MCF 10A (cell line): ENCODE measurements around the gene GJE1. TPM values are rescaled to one million over a fixed set of nuclear protein-coding genes. Genes with fewer than 3 reads are reported as not detected.
"Not testable (repeated sequence)": the region's sequence is repeated elsewhere in the genome, so short reads cannot be mapped to it uniquely, and the experiment has no call there.

Experiments used
- BruUV-seq: library from RNA; stranded (reverse); fragments of 400-500 nt; replicated peaks from 2 replicates; lab custom pipeline; 2021; lab: Mats Ljungman, UMichigan
- CTCF ChIA-PET: fragments of 300-600 bp; sonication (Branson Sonifier 250); formaldehyde crosslinking; extraction: SDS; loops from one replicate; lab custom pipeline; 2021; ENCODE audit warnings: antibody characterized with exemption, inconsistent platforms; lab: Yijun Ruan, JAX
- POLR2A ChIA-PET: fragments of 300-600, 350-650 bp; sonication (Branson Sonifier 250); formaldehyde crosslinking; extraction: SDS; loops from one replicate; lab custom pipeline; 2020; ENCODE audit warnings: antibody characterized with exemption, inconsistent platforms; lab: Yijun Ruan, JAX
- DNase-seq: peaks from one replicate; pipeline ENCODE4 v3.0.0-alpha.2; 2018; ENCODE audit not compliant: unreplicated experiment
- H3K27ac Mint-ChIP-seq: one replicate; pipeline ENCODE4 v1.8.0; 2022; ENCODE audit warnings: mild to moderate bottlenecking, low read depth, mixed read lengths; ENCODE audit not compliant: unreplicated experiment
- H3K27me3 Mint-ChIP-seq: one replicate; pipeline ENCODE4 v1.8.0; 2022; ENCODE audit warnings: mixed read lengths; ENCODE audit not compliant: insufficient read depth, unreplicated experiment
- H3K36me3 Mint-ChIP-seq: one replicate; pipeline ENCODE4 v1.8.0; 2022; ENCODE audit warnings: mild to moderate bottlenecking, moderate library complexity, mixed read lengths; ENCODE audit not compliant: insufficient read depth, unreplicated experiment
- H3K4me1 Mint-ChIP-seq: one replicate; pipeline ENCODE4 v1.8.0; 2022; ENCODE audit warnings: mixed read lengths; ENCODE audit not compliant: insufficient read depth, unreplicated experiment
- H3K4me3 Mint-ChIP-seq: one replicate; pipeline ENCODE4 v1.8.0; 2022; ENCODE audit warnings: mild to moderate bottlenecking, moderate library complexity, mixed read lengths; ENCODE audit not compliant: unreplicated experiment
- H3K9me3 Mint-ChIP-seq: one replicate; pipeline ENCODE4 v1.8.0; 2022; ENCODE audit warnings: mixed read lengths; ENCODE audit not compliant: unreplicated experiment
- intact Hi-C: fragments of 100-400 bp; cut with micrococcal nuclease; formaldehyde crosslinking; loops from 2 replicates; pipeline ENCODE4 v1.14.1; 2022
- total RNA-seq: library from RNA; stranded (reverse); gene quantifications from 2 replicates; pipeline ENCODE4 v1.2.3, GENCODE V29; 2022
- TF ChIP-seq, protein P1 (sequence below): fragments of 200-600 bp; IDR thresholded peaks from one replicate; pipeline ENCODE4 v1.8.0; 2022; ENCODE audit warnings: antibody characterized with exemption, mild to moderate bottlenecking; ENCODE audit not compliant: unreplicated experiment

Gene GJE1
- total RNA-seq, 1 experiment from 2014 or later, result not detected

DNA sequence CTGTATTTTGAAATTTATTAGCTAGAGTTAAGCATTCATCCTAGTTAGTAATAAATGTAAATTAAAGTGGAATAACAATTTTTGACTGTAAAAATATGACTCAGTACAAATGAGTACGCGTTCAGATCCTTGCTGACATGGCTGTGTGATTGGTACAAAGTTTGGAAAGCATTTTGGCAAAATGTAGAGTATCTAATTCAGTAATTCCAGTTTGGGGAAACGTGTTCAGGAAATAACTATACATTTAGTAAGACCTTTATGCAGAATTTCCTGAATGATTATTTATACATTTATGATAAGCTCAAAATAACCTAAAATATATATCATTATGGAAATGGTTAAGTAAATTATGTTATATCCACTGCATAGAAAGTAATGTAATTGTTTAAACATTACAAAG is 22.4 kb downstream of the GJE1 start:
- POLR2A ChIA-PET, result interaction anchor here (1.8 to 4.4 kb wide), 2 partner anchors 8 to 222 kb away, joined by 3 to 25 read pairs; partner anchors contain the start of genes NMBR and VTA1
- H3K36me3 Mint-ChIP-seq, result peaks cover 6% of the 10 kb centered on the region
- H3K4me1 Mint-ChIP-seq, result peaks cover 9% of the 10 kb centered on the region
- no TSS peak for BruUV-seq
- H3K27ac Mint-ChIP-seq, result no peak overlapping the region
- intact Hi-C loops, result no loop called here
- TF ChIP-seq, protein P1, sequence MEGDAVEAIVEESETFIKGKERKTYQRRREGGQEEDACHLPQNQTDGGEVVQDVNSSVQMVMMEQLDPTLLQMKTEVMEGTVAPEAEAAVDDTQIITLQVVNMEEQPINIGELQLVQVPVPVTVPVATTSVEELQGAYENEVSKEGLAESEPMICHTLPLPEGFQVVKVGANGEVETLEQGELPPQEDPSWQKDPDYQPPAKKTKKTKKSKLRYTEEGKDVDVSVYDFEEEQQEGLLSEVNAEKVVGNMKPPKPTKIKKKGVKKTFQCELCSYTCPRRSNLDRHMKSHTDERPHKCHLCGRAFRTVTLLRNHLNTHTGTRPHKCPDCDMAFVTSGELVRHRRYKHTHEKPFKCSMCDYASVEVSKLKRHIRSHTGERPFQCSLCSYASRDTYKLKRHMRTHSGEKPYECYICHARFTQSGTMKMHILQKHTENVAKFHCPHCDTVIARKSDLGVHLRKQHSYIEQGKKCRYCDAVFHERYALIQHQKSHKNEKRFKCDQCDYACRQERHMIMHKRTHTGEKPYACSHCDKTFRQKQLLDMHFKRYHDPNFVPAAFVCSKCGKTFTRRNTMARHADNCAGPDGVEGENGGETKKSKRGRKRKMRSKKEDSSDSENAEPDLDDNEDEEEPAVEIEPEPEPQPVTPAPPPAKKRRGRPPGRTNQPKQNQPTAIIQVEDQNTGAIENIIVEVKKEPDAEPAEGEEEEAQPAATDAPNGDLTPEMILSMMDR, result no peak
- H3K27me3 Mint-ChIP-seq, result no peaks in the 10 kb centered on the region
- CTCF ChIA-PET, result interaction anchor here (0.6 to 5.0 kb wide), 10 partner anchors 7 to 729 kb away, joined by 3 to 52 read pairs (median 10); partner anchors contain the start of genes NMBR and VTA1
- no peak for DNase-seq
- H3K4me3 Mint-ChIP-seq, result no peak overlapping the region
- H3K9me3 Mint-ChIP-seq, result no peaks in the 10 kb centered on the region

DNA sequence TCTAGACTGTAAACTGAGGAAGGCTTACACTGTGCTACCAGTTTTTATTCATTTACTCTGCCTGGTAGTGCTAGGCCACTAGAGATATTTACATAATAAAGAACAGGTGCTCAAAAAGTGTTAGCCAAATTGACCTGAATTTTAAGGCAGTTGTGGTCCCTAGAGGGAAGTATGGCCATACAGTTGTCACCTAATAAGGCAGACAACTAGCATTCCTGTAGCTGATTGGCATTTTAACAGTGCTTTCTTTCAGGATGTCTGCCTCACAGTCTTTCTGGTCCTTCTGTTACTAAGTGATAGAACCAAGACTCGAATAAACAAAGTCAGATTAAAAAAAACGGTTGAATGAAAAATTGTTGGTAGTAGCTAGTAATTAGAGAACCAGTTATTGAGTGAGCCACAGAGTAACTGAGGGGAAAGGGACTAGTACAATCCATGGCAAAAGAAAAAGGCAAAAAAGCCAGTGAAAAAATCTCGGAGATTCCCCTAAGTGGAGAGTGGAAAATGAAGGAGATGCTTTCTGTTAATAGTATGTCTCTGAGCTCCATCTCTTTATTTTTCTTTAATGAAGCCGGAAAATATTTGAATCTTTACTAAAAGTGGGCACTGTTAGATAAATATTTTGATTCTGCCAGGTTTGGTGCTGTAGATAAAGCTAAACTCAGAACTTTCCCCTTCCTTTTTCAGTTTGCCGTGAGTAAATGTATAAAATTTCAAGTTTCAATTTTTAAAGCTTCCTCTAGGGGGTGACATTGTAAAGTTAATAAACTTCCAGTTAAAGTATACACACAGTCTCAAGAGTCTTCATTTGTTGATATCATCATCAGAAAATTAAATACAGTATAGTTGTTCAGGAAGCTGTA is 23.4 kb downstream of the GJE1 start:
- no peaks in the 10 kb centered on the region for H3K27me3 Mint-ChIP-seq
- CTCF ChIA-PET, result interaction anchor here (0.6 to 5.0 kb wide), 26 partner anchors 8 to 579 kb away, joined by 3 to 52 read pairs (median 4); partner anchors contain the start of genes NMBR and VTA1
- peaks cover 6% of the 10 kb centered on the region for H3K4me1 Mint-ChIP-seq
- peak; percentile 33 for DNase-seq
- H3K36me3 Mint-ChIP-seq, result peaks cover 1% of the 10 kb centered on the region
- peak overlapping the region; percentile 59 for H3K27ac Mint-ChIP-seq
- POLR2A ChIA-PET, result interaction anchor here (0.5 to 4.4 kb wide), 7 partner anchors 9 to 240 kb away, joined by 3 to 25 read pairs (median 3); partner anchors contain the start of genes NMBR and VTA1
- peak overlapping the region; percentile 4 for H3K4me3 Mint-ChIP-seq
- BruUV-seq, result no TSS peak
- TF ChIP-seq, protein P1, result peak; percentile 46
- intact Hi-C loops, result loop anchor here (1.0 to 2.0 kb wide), 2 partner anchors 51 to 232 kb away; no protein-coding TSS in a partner anchor
- H3K9me3 Mint-ChIP-seq, result no peaks in the 10 kb centered on the region

DNA sequence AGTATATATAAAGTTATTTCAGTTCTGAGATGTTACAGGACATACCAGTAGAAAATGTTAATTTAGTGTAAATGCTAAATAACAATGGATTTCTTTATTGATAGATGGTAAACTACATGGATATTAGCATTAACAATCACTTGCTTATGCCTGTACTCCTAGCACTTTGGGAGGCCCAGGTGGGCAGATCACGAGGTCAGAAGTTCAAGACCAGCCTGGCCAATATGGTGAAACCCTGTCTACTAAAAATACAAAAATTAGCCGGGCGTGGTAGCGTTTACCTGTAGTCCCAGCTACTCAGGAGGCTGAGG is 24.0 kb downstream of the GJE1 start:
- H3K4me1 Mint-ChIP-seq, H3K36me3 Mint-ChIP-seq, H3K4me3 Mint-ChIP-seq, BruUV-seq, H3K27me3 Mint-ChIP-seq, DNase-seq, H3K9me3 Mint-ChIP-seq: not testable (repeated sequence)
- CTCF ChIA-PET, result interaction anchor here (0.6 to 5.0 kb wide), 22 partner anchors 8 to 578 kb away, joined by 3 to 52 read pairs (median 5); partner anchors contain the start of genes NMBR and VTA1
- intact Hi-C loops, result loop anchor here (1.0 to 2.0 kb wide), 2 partner anchors 50 to 232 kb away; no protein-coding TSS in a partner anchor
- H3K27ac Mint-ChIP-seq, result peak overlapping the region; percentile 59
- POLR2A ChIA-PET, result interaction anchor here (0.5 to 4.4 kb wide), 6 partner anchors 9 to 240 kb away, joined by 3 to 25 read pairs (median 4); partner anchors contain the start of genes NMBR and VTA1

DNA sequence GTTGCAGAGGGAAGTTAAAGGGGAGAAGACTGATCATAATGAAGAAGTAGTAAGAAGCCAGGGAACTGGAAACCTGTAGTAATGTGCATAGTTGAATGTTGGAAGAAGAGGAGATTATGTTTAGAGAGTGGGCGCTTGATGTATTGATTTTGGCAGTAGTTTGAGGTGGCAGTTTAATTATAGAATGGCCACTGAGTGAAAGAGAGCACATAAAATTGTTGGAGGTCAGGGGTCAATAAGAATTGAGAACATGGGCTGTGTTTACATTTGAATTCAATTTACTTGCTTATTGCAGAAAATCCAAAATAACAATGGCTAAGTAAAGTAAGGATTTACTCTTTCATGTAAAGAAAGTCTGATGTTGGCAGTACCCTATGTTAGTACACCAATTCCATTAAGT is 30.1 kb downstream of the GJE1 start:
- BruUV-seq, result no TSS peak
- Mint-ChIP-seq H3K27me3 (no peaks in the 10 kb centered on the region), H3K4me3 (no peak overlapping the region), H3K36me3 (peaks cover 21% of the 10 kb centered on the region), H3K27ac (no peak overlapping the region), H3K4me1 (peaks cover 13% of the 10 kb centered on the region), H3K9me3 (no peaks in the 10 kb centered on the region)
- no peak for DNase-seq
- CTCF ChIA-PET, result interaction anchor here (0.7 kb wide), 1 partner anchor 529 kb away, joined by 3 read pairs; no protein-coding TSS in a partner anchor
- POLR2A ChIA-PET, result interaction anchor here (1.4 kb wide), 1 partner anchor 15 kb away, joined by 3 read pairs; no protein-coding TSS in a partner anchor
- intact Hi-C loops, result no loop called here
- TF ChIP-seq, protein P1, result no peak
